Mammary epithelial cell (primary cell): ENCODE measurements around the gene YTHDC2.

Experiments
- CTCF ChIP-seq, 2 donors: IDR thresholded peaks in 1 of 2; conservative IDR thresholded peaks in 1 of 2; 2 replicates each; pipeline ENCODE4 v1.5.1; 2011 to 2012; ENCODE audit warnings: inconsistent platforms in 2 of 2, low read length in 2 of 2, mild to moderate bottlenecking in 2 of 2, control low read depth in 1 of 2, low read depth in 1 of 2; ENCODE audit not compliant: insufficient read depth in 1 of 2; ENCODE audit errors: extremely low read depth in 1 of 2
- EZH2 ChIP-seq: IDR thresholded peaks from 2 replicates; pipeline ENCODE4 v1.6.1; 2012; ENCODE audit warnings: low read length, inconsistent platforms, borderline replicate concordance

- no peak for TF ChIP-seq CTCF (conservative IDR thresholded peaks at IDR 0.05 in 1 of 2, IDR thresholded peaks at IDR 0.05 in 1 of 2; ENCODE audit: extremely low read depth in 1 of 2, insufficient read depth in 1 of 2, low read depth in 1 of 2, low read length in 2 of 2)
- no peak for TF ChIP-seq EZH2
Observed at GRCh38 chr5:113520429-113520828, 6.9 kb downstream of the YTHDC2 start.
